HG02943 (cell line): ENCODE results near the gene TFF1.

Experiments
- ATAC-seq: cut with Tn5 transposase; IDR thresholded peaks from one replicate; pipeline ENCODE4 v1.9.1; 2021; ENCODE audit warnings: mild to moderate bottlenecking, low read depth, moderate library complexity; ENCODE audit not compliant: unreplicated experiment

Gene TFF1

GRCh38 chr21:42347601-42348327 lies 18.6 kb downstream of the TFF1 start:
- no peak for ATAC-seq

GRCh38 chr21:42346866-42347600 lies 19.3 kb downstream of the TFF1 start:
- ATAC-seq, result no peak

- ATAC-seq, result no peak
These were observed 19.9 kb downstream of the TFF1 start for GRCh38 chr21:42346441-42346840.

- ATAC-seq, result no peak
These were observed 21.7 kb downstream of the TFF1 start for GRCh38 chr21:42344631-42345030.

- ATAC-seq, result no peak
These were observed 22.3 kb downstream of the TFF1 start for GRCh38 chr21:42343963-42344510.

GRCh38 chr21:42343556-42343955 lies 22.8 kb downstream of the TFF1 start:
- ATAC-seq, result no peak

GRCh38 chr21:42343101-42343500 lies 23.2 kb downstream of the TFF1 start:
- no peak for ATAC-seq

GRCh38 chr21:42341776-42342542 lies 24.4 kb downstream of the TFF1 start:
- no peak for ATAC-seq

GRCh38 chr21:42340187-42341050 lies 25.9 kb downstream of the TFF1 start:
- ATAC-seq, result no peak

- ATAC-seq, result no peak
These were observed 27.3 kb downstream of the TFF1 start for GRCh38 chr21:42338729-42339715.

- no peak for ATAC-seq
These were observed 28.3 kb downstream of the TFF1 start for GRCh38 chr21:42337830-42338728.

GRCh38 chr21:42337276-42337675 lies 29.1 kb downstream of the TFF1 start:
- no peak for ATAC-seq

GRCh38 chr21:42336054-42336453 lies 30.3 kb downstream of the TFF1 start:
- no peak for ATAC-seq

GRCh38 chr21:42332557-42333317 lies 33.6 kb downstream of the TFF1 start:
- no peak for ATAC-seq

- no peak for ATAC-seq
These were observed 34.7 kb downstream of the TFF1 start for GRCh38 chr21:42331660-42332059.

GRCh38 chr21:42330380-42331371 lies 35.7 kb downstream of the TFF1 start:
- ATAC-seq, result no peak
